CD4-positive, alpha-beta T cell (primary cell): ENCODE results near the gene BLMH. TPM values are rescaled to one million over a fixed set of nuclear protein-coding genes. Genes with fewer than 3 reads are reported as not detected.

Source experiments
- ATAC-seq: fragments of 200-7000 bp; cut with Tn5 transposase; one replicate; pipeline ENCODE4 v1.10.0; 2022; ENCODE audit warnings: mild to moderate bottlenecking; ENCODE audit not compliant: poor library complexity
- CTCF ChIA-PET: fragments of 350-600 bp; sonication (Branson Sonifier 250); formaldehyde crosslinking; loops from one replicate; lab custom pipeline; 2021; ENCODE audit warnings: antibody characterized with exemption, inconsistent platforms; lab: Charles Lee
- POLR2A ChIA-PET: fragments of 350-600 bp; sonication (Branson Sonifier 250); formaldehyde crosslinking; loops from one replicate; lab custom pipeline; 2021; ENCODE audit warnings: antibody characterized with exemption, inconsistent platforms; lab: Charles Lee
- DNase-seq, 14 experiments: peaks; one replicate each; pipeline ENCODE4 v3.0.0-alpha.2; 2013 to 2020; ENCODE audit warnings: mixed read lengths in 2 of 14
- H3K27ac ChIP-seq, 2 donors: one replicate each; pipeline versions ENCODE4 v1.5.1 to v1.7.0; 2013; ENCODE audit warnings: low read length in 2 of 2, low read depth in 1 of 2, mild to moderate bottlenecking in 1 of 2
- H3K27me3 ChIP-seq, 2 experiments: 1 replicate in 1 of 2; 2 replicates in 1 of 2; pipeline versions ENCODE4 v1.6.1 to v1.7.0; 2013; ENCODE audit warnings: low read length in 2 of 2, control low read depth in 1 of 2, mild to moderate bottlenecking in 1 of 2, moderate library complexity in 1 of 2; ENCODE audit not compliant: insufficient read depth in 2 of 2, control insufficient read depth in 1 of 2
- H3K36me3 ChIP-seq: one replicate; pipeline ENCODE4 v1.6.1; 2013; ENCODE audit warnings: low read length, control low read depth; ENCODE audit not compliant: insufficient read depth
- H3K4me1 ChIP-seq: one replicate; pipeline ENCODE4 v1.6.1; 2013; ENCODE audit warnings: low read length, control low read depth; ENCODE audit not compliant: insufficient read depth
- H3K4me3 ChIP-seq: one replicate; pipeline ENCODE4 v1.5.1; 2013; ENCODE audit warnings: mild to moderate bottlenecking, low read length, moderate library complexity
- H3K9me3 ChIP-seq, 2 experiments: 1 replicate in 1 of 2; 2 replicates in 1 of 2; pipeline versions ENCODE4 v1.6.1 to v1.7.0; 2013; ENCODE audit warnings: low read length in 2 of 2, mild to moderate bottlenecking in 2 of 2, control low read depth in 1 of 2, moderate library complexity in 1 of 2; ENCODE audit not compliant: control insufficient read depth in 1 of 2, insufficient read depth in 1 of 2
- H3K27ac Mint-ChIP-seq: one replicate; pipeline ENCODE4 v1.8.0; 2020; ENCODE audit warnings: mixed read lengths
- H3K27me3 Mint-ChIP-seq: one replicate; pipeline ENCODE4 v1.8.0; 2021; ENCODE audit warnings: mixed read lengths
- H3K36me3 Mint-ChIP-seq: one replicate; pipeline ENCODE4 v1.8.0; 2021; ENCODE audit warnings: low read depth, mixed read lengths
- H3K4me1 Mint-ChIP-seq: one replicate; pipeline ENCODE4 v1.8.0; 2021; ENCODE audit warnings: low read depth, mixed read lengths
- H3K4me3 Mint-ChIP-seq: one replicate; pipeline ENCODE4 v1.8.0; 2020; ENCODE audit warnings: mild to moderate bottlenecking, mixed read lengths
- H3K9me3 Mint-ChIP-seq: one replicate; pipeline ENCODE4 v1.8.0; 2020; ENCODE audit warnings: mixed read lengths
- CTCF ChIP-seq: fragments of 200-600 bp; IDR thresholded peaks from one replicate; pipeline ENCODE4 v1.8.0; 2022; ENCODE audit warnings: antibody characterized with exemption, mild to moderate bottlenecking
- intact Hi-C, 2 experiments: fragments of 100-400 bp; cut with DNase I in 1 of 2; cut with micrococcal nuclease in 1 of 2; formaldehyde crosslinking; loops; one replicate each; pipeline versions ENCODE4 v1.15.1 to v1.9.0; 2023 to 2025; cut with DNase I, micrococcal nuclease
- total RNA-seq, 174 experiments: library from RNA in 2 of 174; stranded (reverse) in 2 of 174; gene quantifications; one replicate each; pipeline ENCODE4 v1.2.3 and lab custom pipeline; 2021 to 2026

The BLMH gene
- total RNA-seq, 2 experiments from 2014 or later: 32.9 to 36.5 TPM

GRCh38 chr17:30254150-30254549, 37.6 kb downstream of the BLMH start:
- no peak overlapping the region for H3K27ac ChIP-seq
- CTCF ChIA-PET: no interaction called here
- Mint-ChIP-seq H3K9me3 (no peaks in the 10 kb centered on the region), H3K27me3 (no peaks in the 10 kb centered on the region), H3K4me1 (no peaks in the 10 kb centered on the region), H3K27ac (no peak overlapping the region), H3K36me3 (peaks cover 71% of the 10 kb centered on the region), H3K4me3 (no peak overlapping the region)
- no peak for TF ChIP-seq CTCF
- no peaks in the 10 kb centered on the region for H3K27me3 ChIP-seq
- POLR2A ChIA-PET: no interaction called here
- no peaks in the 10 kb centered on the region for H3K9me3 ChIP-seq
- H3K4me1 ChIP-seq: no peaks in the 10 kb centered on the region
- peaks cover 67% of the 10 kb centered on the region for H3K36me3 ChIP-seq
- no peak overlapping the region for H3K4me3 ChIP-seq
- DNase-seq (no peak), ATAC-seq (no peak)
- intact Hi-C loops: no loop called here

GRCh38 chr17:30253312-30253711, 38.4 kb downstream of the BLMH start:
- intact Hi-C loops: no loop called here
- Histone ChIP-seq H3K4me3 (no peak overlapping the region), H3K9me3 (no peaks in the 10 kb centered on the region), H3K4me1 (no peaks in the 10 kb centered on the region), H3K27me3 (no peaks in the 10 kb centered on the region), H3K27ac (no peak overlapping the region), H3K36me3 (peaks cover 68% of the 10 kb centered on the region)
- no peaks in the 10 kb centered on the region for H3K9me3 Mint-ChIP-seq
- no peaks in the 10 kb centered on the region for H3K4me1 Mint-ChIP-seq
- no peak overlapping the region for H3K27ac Mint-ChIP-seq
- peaks cover 74% of the 10 kb centered on the region for H3K36me3 Mint-ChIP-seq
- no peak for DNase-seq
- ATAC-seq: no peak
- ChIA-PET POLR2A (no interaction called here), CTCF (no interaction called here)
- no peaks in the 10 kb centered on the region for H3K27me3 Mint-ChIP-seq
- no peak overlapping the region for H3K4me3 Mint-ChIP-seq
- TF ChIP-seq CTCF: no peak

- Mint-ChIP-seq H3K27me3 (no peaks in the 10 kb centered on the region), H3K9me3 (no peaks in the 10 kb centered on the region), H3K4me3 (no peak overlapping the region), H3K27ac (no peak overlapping the region), H3K36me3 (peaks cover 76% of the 10 kb centered on the region), H3K4me1 (no peaks in the 10 kb centered on the region)
- ChIA-PET CTCF (no interaction called here), POLR2A (no interaction called here)
- peaks cover 65% of the 10 kb centered on the region for H3K36me3 ChIP-seq
- no peaks in the 10 kb centered on the region for H3K4me1 ChIP-seq
- H3K9me3 ChIP-seq: no peaks in the 10 kb centered on the region
- ATAC-seq: no peak
- no peak for DNase-seq
- H3K27me3 ChIP-seq: no peaks in the 10 kb centered on the region
- no peak overlapping the region for H3K4me3 ChIP-seq
- no peak overlapping the region for H3K27ac ChIP-seq
- intact Hi-C loops: no loop called here
- TF ChIP-seq CTCF: no peak
Observed at GRCh38 chr17:30251931-30252330, 39.8 kb downstream of the BLMH start.
